Measurements from ENCODE around the gene PHF2.

DNA sequence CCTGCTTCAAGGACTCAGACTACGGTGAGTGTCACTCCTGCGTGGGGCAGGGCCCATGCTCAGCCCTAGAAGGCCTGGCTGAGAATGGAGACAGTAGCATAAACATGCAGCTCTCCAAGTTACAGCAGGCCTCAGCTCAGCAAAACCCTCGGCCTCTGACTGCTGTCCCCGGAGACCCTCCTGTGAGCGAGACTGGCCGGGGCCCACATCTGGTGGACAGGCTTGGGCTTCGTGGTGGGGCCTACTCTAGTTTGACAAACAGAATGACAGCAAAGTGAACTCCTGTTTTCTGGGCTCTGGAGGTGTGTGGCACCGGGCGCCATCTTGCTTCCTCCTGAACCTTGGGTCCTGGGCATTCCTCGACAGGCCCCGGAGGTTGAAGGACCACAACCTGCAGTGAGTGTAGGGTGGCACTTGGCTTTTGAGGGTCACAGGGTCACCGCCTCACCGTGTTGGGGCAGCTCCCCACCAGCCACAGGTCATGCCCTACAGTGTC lies 97.5 kb downstream of the PHF2 start:
- no peak for TF ChIP-seq POLR2A (IDR thresholded peaks at IDR 0.05)
- TF ChIP-seq, protein P1, sequence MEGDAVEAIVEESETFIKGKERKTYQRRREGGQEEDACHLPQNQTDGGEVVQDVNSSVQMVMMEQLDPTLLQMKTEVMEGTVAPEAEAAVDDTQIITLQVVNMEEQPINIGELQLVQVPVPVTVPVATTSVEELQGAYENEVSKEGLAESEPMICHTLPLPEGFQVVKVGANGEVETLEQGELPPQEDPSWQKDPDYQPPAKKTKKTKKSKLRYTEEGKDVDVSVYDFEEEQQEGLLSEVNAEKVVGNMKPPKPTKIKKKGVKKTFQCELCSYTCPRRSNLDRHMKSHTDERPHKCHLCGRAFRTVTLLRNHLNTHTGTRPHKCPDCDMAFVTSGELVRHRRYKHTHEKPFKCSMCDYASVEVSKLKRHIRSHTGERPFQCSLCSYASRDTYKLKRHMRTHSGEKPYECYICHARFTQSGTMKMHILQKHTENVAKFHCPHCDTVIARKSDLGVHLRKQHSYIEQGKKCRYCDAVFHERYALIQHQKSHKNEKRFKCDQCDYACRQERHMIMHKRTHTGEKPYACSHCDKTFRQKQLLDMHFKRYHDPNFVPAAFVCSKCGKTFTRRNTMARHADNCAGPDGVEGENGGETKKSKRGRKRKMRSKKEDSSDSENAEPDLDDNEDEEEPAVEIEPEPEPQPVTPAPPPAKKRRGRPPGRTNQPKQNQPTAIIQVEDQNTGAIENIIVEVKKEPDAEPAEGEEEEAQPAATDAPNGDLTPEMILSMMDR (IDR thresholded peaks at IDR 0.05 in 8 of 11, conservative IDR thresholded peaks at IDR 0.05 in 3 of 11), result no peak

Data from spleen (tissue), 7 donors.